ENCODE data around the gene MKRN1.
"Not testable (repeated sequence)": the region's sequence is repeated elsewhere in the genome, so short reads cannot be mapped to it uniquely, and the experiment has no call there.

The MKRN1 gene

GRCh38 chr7:140426130-140426529, 53.2 kb downstream of the MKRN1 start:
- no peak for DNase-seq

DNA sequence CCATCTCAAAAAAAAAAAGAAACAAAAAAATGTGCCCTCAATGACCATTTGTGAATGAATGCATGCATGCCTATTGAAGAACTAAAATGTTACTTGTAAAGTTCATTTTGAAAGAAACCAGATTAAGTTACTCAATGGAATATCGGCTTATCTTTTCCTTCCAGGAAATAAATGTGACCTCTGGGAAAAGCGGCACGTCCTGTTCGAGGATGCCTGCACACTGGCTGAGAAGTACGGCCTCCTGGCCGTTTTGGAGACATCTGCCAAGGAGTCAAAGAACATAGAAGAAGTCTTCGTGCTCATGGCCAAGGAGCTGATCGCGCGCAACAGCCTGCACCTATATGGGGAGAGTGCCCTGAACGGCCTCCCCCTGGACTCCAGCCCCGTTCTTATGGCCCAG, 53.6 kb downstream of the MKRN1 start:
- no peak for DNase-seq

GRCh38 chr7:140423501-140423900, 55.8 kb downstream of the MKRN1 start:
- no peak for DNase-seq

GRCh38 chr7:140421521-140421920, 57.8 kb downstream of the MKRN1 start:
- no peak for DNase-seq

DNA sequence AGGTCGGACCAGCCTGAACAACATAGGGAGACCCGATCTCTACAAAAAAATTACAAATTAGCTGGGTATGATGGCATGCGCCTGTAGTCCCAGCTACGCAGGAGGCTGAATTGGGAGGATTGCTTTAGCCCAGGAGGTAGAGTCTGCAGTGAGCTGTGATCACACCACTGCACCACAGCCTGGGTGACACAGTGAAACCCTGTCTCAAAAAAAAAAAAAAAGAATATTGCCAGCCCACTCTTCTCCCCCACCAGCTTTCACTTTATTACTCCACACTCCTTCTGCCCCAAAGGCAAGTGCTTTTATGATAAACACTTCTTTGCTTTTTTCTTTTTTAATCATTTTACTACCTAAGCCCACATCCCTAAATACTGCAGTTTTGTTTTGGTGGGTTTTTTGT, 60.7 kb downstream of the MKRN1 start:
- no peak for DNase-seq

GRCh38 chr7:140418156-140418472, 61.2 kb downstream of the MKRN1 start:
- DNase-seq, result not testable (repeated sequence)

DNA sequence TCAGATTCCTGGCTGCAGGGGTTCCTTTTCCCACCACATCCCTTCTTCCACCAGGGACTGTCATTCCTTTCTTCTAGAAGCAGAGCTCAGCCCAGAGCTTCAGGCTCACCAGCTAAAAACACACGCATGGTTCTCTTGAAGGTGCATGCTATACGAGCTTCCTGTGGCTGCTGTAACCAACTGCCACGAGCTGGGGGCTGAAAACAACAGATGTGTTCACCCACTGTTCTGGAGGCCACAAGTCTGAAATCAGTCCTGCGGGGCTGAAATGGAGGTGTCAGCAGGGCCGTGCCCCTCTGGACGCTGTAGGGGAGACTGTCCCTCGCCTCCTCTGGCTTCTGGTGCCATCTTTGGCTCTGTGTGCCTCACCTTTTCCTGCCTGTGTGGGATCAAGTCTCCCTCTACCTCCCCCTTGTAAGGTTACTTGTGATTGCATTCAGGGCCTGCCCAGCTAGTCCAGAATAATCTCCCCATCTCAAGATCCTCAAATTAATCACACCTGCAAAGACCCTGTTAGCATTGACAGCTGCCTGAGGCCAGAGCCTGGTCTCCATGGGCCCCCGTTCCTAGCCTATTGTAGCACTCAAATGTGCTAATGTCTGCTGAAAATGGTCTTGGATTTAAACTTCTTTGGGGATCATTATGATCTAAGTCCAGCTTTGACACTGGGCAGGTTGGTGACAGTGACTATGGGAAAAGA, 61.7 kb downstream of the MKRN1 start:
- DNase-seq, result no peak

DNA sequence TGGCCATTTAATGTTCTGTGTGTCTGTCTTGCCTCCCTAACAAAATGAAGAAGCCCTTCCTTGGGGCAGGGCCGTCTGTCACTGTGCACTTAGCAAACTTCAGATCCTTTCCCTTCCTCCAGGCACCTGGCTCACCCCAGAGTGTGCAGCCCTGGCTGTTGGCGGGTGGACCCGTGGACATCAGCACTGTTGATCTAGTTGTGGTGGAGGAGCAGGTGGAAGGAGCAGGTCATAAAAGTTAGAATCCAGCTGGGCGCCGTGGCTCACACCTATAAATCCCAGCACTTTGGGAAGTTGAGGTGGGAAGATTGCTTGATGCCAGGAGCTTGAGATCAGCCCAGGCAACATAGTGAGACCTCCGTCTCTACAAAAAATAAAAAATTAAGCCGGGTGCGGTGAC, 62.7 kb downstream of the MKRN1 start:
- no peak for DNase-seq

DNA sequence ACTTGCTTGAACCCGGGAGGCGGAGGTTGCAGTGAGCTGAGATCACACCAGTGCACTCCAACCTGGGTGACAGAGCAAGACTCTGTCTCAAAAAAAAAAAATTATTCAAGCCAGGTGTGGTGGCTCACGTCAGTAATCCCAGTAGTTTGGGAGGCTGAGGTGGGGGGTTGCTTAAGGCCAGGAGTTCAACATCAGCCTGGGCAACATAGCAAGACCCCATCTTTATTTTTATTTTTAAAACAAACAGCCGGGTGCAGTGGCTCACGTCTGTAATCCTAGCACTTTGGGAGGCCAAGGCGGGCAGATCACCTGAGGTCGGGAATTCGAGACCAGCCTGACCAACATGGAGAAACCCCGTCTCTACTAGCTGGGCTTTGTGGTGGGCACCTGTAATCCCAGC, 63.5 kb downstream of the MKRN1 start:
- DNase-seq, result not testable (repeated sequence)

- no peak for DNase-seq
These were observed 63.9 kb downstream of the MKRN1 start for GRCh38 chr7:140415361-140415760.

DNA sequence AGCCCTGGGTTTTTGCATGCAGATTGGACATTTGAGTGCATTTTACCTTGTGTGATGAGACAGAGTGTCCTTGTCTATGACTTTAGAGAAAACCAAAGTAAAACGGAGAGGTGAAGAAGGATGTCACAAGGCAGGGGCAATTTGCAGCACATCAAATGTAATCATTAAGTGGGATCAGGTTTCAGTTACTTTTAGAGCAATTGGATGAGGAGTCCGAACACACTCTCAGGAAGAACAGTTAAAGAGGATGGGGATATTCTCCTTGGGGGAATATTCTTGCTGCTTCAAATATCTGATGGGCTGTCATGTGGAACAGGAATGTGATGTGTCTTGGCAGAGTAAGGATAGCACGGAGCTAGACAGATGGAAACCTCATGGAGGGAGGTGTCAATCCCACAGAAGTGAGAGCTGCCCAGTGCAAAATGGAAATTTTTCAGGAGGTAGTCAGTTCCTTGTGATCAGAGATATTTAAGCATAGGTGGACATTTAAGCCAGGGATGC, 74.7 kb downstream of the MKRN1 start:
- no peak for DNase-seq

DNA sequence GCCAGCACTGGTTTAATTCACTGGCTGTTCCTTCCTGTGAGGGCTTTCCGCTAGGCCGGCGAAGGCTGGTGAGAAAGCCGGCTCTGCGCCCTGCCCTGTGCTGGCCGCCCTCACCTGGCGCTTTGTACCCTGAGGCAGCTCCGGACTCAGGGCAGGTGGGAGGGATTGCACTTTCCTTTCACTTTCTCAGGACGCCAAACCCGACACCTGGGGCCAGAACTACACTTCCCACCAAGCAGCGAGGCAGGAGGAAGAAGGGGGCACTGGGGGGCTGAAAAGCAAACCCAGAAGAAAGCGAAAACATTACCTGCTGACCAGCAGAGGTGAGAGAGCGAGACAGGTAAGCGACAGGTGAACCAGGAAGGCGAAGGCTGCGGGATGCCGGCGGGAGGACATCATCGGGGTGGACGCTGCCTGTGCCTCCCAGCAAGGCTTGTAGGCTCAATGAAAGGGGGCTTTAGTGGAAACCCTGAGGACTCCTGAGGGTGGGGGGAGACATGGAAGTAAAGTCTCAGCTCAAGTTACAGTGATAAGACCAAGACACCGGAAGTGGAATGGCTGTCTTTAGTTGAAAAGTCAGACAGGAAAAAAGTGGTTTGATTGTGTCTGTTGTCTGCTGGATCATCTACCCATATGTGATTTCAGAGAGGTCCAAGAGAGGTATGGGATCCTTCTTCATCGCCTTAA, 75.3 kb downstream of the MKRN1 start, which contains the start of gene RAB19:
Gene RAB19 (plus strand): TSS at position 181 of the 687 bp plus-strand sequence. CDS start 3,589 bp downstream, outside the sequence.
- DNase-seq, result no peak

Data from NCI-H1048 (cell line).